ENCODE measurements around the gene DUSP21.
"Not testable (repeated sequence)": the region's sequence is repeated elsewhere in the genome, so short reads cannot be mapped to it uniquely, and the experiment has no call there.

Gene DUSP21

DNA sequence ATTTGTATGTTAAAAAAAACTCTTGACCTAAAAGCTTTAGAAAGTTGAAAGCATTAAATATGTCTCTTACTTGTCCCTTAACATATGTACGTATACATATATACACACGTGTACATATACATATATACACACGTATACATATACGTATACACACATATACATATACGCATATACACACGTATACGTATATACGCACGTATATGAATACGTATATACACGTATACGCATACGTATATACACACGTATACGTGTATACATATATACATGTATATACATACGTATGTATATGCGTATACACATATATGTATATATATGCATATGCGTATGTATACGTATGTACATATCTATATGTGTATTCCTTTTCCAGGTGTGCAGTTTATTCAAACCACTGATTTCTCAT lies 32.9 kb downstream of the DUSP21 start:
- WGBS, 2 experiments (ENCODE audit: insufficient coverage in 2 of 2): 97 to 100% methylated on average over 3 to 4 of the region's 19 CpGs
- H3K36me3 ChIP-seq (ENCODE audit: control insufficient read depth, insufficient read depth, low read length): peaks cover 5% of the 10 kb centered on the region

DNA sequence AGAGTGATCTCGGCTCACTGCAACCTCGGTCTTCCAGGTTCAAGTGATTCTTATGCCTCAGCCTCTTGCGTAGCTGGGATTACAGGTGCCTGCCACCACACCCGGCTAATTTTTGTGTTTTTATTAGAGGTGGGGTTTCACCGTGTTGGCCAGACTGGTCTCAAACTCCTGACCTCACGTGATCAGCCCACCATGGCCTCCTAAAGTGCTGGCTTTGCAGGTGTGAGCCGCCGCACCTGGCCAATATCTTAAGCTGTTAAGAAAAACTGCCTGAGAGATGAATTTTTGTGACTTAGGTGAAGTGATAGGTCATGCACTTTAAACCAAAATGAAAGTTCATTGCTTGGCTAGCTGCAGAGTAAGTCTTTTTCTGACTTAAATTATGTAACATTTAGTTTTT lies 35.0 kb downstream of the DUSP21 start:
- peaks cover 5% of the 10 kb centered on the region for H3K36me3 ChIP-seq (ENCODE audit: control insufficient read depth, insufficient read depth, low read length)
- H3K4me3 ChIP-seq (ENCODE audit: extremely low read depth, insufficient read depth, low read length, poor library complexity, severe bottlenecking): no peak overlapping the region
- no peaks in the 10 kb centered on the region for H3K4me1 ChIP-seq (ENCODE audit: control insufficient read depth, insufficient read depth, low read length, poor library complexity, severe bottlenecking)
- no peak overlapping the region for H3K27ac ChIP-seq (ENCODE audit: low read depth, low read length, severe bottlenecking)
- H3K9me3 ChIP-seq (ENCODE audit: control insufficient read depth, low read length): no peaks in the 10 kb centered on the region
- 100% methylated on average over 1 to 2 of the region's 8 CpGs for WGBS, 2 experiments (ENCODE audit: insufficient coverage in 2 of 2)

More for the DNA sequence above, 32.9 kb downstream of the DUSP21 start:
- Histone ChIP-seq H3K27ac (ENCODE audit: low read depth, low read length, severe bottlenecking) (no peak overlapping the region), H3K4me3 (ENCODE audit: extremely low read depth, insufficient read depth, low read length, poor library complexity, severe bottlenecking) (no peak overlapping the region), H3K9me3 (ENCODE audit: control insufficient read depth, low read length) (no peaks in the 10 kb centered on the region), H3K4me1 (ENCODE audit: control insufficient read depth, insufficient read depth, low read length, poor library complexity, severe bottlenecking) (no peaks in the 10 kb centered on the region)

DNA sequence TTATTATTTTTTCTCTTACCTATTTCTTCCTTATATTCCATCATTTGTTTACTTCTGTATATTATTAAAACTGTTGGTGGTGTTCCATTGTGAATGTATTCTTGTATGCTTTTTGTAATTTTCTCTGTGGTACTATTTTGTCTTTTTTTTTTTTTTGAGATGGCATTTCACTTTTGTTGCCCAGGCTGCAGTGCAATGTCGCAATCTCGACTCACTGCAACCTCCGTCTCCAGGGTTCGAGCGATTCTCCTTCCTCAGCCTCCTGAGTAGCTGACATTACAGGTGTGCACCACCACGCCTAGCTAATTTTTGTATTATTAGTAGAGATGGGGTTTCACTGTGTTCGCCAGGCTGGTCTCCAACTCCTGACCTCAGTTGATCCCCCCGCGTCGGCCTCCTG lies 37.7 kb downstream of the DUSP21 start:
- WGBS, 2 experiments (ENCODE audit: insufficient coverage in 2 of 2): 100% methylated on average over 1 of the region's 10 CpGs; no CpG with 5 or more reads in 1 of the 2 experiments
- peaks cover 8% of the 10 kb centered on the region for H3K36me3 ChIP-seq (ENCODE audit: control insufficient read depth, insufficient read depth, low read length)
- no peaks in the 10 kb centered on the region for H3K4me1 ChIP-seq (ENCODE audit: control insufficient read depth, insufficient read depth, low read length, poor library complexity, severe bottlenecking)
- no peak overlapping the region for H3K4me3 ChIP-seq (ENCODE audit: extremely low read depth, insufficient read depth, low read length, poor library complexity, severe bottlenecking)
- H3K27ac ChIP-seq (ENCODE audit: low read depth, low read length, severe bottlenecking): no peak overlapping the region
- no peaks in the 10 kb centered on the region for H3K9me3 ChIP-seq (ENCODE audit: control insufficient read depth, low read length)

DNA sequence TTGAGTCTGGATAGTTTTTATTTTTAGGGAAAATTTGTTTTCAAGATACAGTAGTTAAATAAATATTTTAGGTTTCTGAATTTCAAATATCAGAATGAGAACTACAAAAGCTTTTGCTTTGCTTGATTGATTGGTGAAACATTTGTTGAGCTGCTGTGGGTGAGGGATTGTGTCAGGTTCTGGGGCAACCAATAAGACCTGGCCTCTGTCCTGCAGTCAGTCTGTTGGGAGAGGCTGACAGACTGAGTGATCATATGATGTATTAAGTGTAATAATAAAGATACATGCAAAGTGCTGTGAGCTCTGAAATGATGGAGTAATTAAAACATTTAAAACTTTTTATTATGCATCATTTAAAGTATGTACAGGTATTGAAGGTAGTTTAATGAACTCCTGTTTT lies 38.8 kb downstream of the DUSP21 start:
- Histone ChIP-seq H3K4me3 (ENCODE audit: extremely low read depth, insufficient read depth, low read length, poor library complexity, severe bottlenecking) (no peak overlapping the region), H3K27ac (ENCODE audit: low read depth, low read length, severe bottlenecking) (no peak overlapping the region), H3K9me3 (ENCODE audit: control insufficient read depth, low read length) (no peaks in the 10 kb centered on the region), H3K36me3 (ENCODE audit: control insufficient read depth, insufficient read depth, low read length) (peaks cover 8% of the 10 kb centered on the region), H3K4me1 (ENCODE audit: control insufficient read depth, insufficient read depth, low read length, poor library complexity, severe bottlenecking) (no peaks in the 10 kb centered on the region)

DNA sequence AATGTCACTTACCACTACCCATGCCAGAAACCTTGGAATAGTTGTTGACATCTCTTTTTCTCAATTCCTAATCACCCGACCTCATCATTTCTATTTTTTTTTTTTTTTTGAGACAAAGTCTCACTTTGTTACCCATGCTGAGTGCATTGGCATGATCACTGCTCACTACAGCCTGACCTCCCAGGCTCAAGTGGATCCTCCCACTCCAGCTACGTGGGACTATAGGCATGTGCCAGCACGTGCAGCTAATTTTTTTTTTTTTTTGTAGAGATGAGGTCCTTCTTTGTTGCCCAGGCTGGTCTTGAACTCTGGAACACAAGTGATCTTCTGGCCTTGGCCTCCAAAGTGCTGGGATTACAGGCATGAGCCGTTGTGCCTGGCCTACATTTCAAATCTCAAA lies 41.1 kb downstream of the DUSP21 start:
- H3K27ac ChIP-seq (ENCODE audit: low read depth, low read length, severe bottlenecking): no peak overlapping the region
- no CpG with 5 or more reads among the region's 4 CpGs for WGBS, 2 experiments (ENCODE audit: insufficient coverage in 2 of 2)
- no peaks in the 10 kb centered on the region for H3K9me3 ChIP-seq (ENCODE audit: control insufficient read depth, low read length)

DNA sequence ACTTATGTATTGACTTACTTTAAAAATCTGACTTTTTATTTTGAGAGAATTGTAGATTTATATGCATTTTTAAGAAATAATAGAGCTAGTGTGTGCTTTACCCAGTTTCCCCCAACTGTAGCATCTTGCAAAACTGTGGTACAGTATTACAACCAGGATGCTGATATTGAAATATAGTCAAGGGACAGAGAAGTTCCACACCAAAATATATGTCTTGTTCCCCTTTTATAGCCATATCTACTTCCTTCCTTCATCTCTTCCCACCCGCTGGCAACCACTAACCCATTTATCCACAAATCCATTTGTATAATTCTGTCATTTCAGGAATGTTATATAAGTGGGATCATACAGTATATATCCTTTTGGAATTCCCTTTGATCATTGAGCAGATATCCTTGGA lies 46.0 kb downstream of the DUSP21 start:
- H3K4me3 ChIP-seq (ENCODE audit: extremely low read depth, insufficient read depth, low read length, poor library complexity, severe bottlenecking): no peak overlapping the region
- H3K27ac ChIP-seq (ENCODE audit: low read depth, low read length, severe bottlenecking): no peak overlapping the region
- no peaks in the 10 kb centered on the region for H3K9me3 ChIP-seq (ENCODE audit: control insufficient read depth, low read length)
- no CpG with 5 or more reads among the region's 1 CpG for WGBS, 2 experiments (ENCODE audit: insufficient coverage in 2 of 2)
- no peaks in the 10 kb centered on the region for H3K4me1 ChIP-seq (ENCODE audit: control insufficient read depth, insufficient read depth, low read length, poor library complexity, severe bottlenecking)
- H3K36me3 ChIP-seq (ENCODE audit: control insufficient read depth, insufficient read depth, low read length): no peaks in the 10 kb centered on the region

More for the DNA sequence above, 41.1 kb downstream of the DUSP21 start:
- Histone ChIP-seq H3K4me1 (ENCODE audit: control insufficient read depth, insufficient read depth, low read length, poor library complexity, severe bottlenecking) (no peaks in the 10 kb centered on the region), H3K4me3 (ENCODE audit: extremely low read depth, insufficient read depth, low read length, poor library complexity, severe bottlenecking) (no peak overlapping the region), H3K36me3 (ENCODE audit: control insufficient read depth, insufficient read depth, low read length) (peaks cover 3% of the 10 kb centered on the region)

DNA sequence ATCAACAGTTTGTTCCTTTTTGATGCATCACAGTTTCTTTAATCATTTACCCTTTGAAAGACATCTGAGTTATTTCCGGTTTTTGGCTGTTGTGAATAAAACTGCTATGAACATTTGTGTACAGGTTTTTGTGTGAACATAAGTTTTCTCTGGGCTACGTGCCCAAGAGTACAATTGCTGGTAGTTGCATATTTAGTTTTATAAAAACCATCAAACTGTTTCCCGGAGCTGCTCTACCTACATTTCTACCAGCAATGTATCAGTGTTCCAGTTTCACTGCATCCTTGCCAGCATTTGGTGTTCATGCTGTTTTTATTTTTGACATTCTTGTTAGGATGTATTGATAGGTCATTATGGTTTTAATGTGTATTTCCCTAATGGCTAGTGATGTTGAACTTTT lies 46.4 kb downstream of the DUSP21 start:
- no CpG with 5 or more reads among the region's 3 CpGs for WGBS, 2 experiments (ENCODE audit: insufficient coverage in 2 of 2)
- H3K4me1 ChIP-seq (ENCODE audit: control insufficient read depth, insufficient read depth, low read length, poor library complexity, severe bottlenecking): no peaks in the 10 kb centered on the region
- no peaks in the 10 kb centered on the region for H3K9me3 ChIP-seq (ENCODE audit: control insufficient read depth, low read length)
- H3K27ac ChIP-seq (ENCODE audit: low read depth, low read length, severe bottlenecking): no peak overlapping the region
- no peak overlapping the region for H3K4me3 ChIP-seq (ENCODE audit: extremely low read depth, insufficient read depth, low read length, poor library complexity, severe bottlenecking)
- H3K36me3 ChIP-seq (ENCODE audit: control insufficient read depth, insufficient read depth, low read length): no peaks in the 10 kb centered on the region

DNA sequence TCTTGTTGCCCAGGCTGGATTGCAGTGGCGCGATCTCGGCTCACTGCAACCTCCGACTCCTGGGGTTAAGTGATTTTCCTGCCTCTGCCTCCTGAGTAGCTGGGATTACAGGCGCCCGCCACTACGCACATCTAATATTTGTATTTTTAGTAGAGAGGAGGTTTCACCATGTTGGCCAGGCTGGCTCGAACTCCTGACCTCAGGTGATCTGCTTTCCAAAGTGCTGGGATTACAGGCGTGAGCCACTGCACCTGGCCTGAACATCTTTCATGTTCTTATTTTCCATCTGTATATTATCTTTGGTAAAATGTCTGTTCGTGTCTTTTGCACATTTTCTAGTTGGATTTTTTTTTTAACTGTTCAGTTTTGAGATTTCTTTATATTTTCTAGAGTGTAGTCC lies 46.9 kb downstream of the DUSP21 start:
- not testable (repeated sequence) for H3K4me3 ChIP-seq (ENCODE audit: extremely low read depth, insufficient read depth, low read length, poor library complexity, severe bottlenecking); H3K36me3 ChIP-seq (ENCODE audit: control insufficient read depth, insufficient read depth, low read length); H3K4me1 ChIP-seq (ENCODE audit: control insufficient read depth, insufficient read depth, low read length, poor library complexity, severe bottlenecking); H3K27ac ChIP-seq (ENCODE audit: low read depth, low read length, severe bottlenecking); H3K9me3 ChIP-seq (ENCODE audit: control insufficient read depth, low read length)
- WGBS, 2 experiments (ENCODE audit: insufficient coverage in 2 of 2): no CpG with 5 or more reads among the region's 10 CpGs

DNA sequence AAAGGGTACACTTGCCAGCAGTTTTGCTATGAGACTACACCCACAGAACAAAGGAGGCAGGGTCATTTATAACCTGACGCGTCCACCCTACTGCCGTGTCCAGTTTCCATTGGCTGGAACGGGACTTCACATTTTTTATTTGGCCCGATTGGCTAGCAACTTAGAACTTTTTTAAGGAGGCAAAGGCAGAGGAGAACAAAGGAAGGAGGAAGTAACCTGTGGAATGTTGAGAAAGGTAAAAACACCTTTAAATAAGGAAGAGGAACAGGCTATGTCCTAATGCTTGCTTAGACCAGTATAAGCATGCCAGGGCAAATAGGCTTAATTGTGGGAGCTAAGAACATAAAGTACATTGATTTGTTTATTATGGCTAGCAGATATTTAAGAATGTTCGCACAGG lies 47.8 kb downstream of the DUSP21 start:
- no peaks in the 10 kb centered on the region for H3K4me1 ChIP-seq (ENCODE audit: control insufficient read depth, insufficient read depth, low read length, poor library complexity, severe bottlenecking)
- no peak overlapping the region for H3K4me3 ChIP-seq (ENCODE audit: extremely low read depth, insufficient read depth, low read length, poor library complexity, severe bottlenecking)
- no peak overlapping the region for H3K27ac ChIP-seq (ENCODE audit: low read depth, low read length, severe bottlenecking)
- H3K9me3 ChIP-seq (ENCODE audit: control insufficient read depth, low read length): no peaks in the 10 kb centered on the region
- H3K36me3 ChIP-seq (ENCODE audit: control insufficient read depth, insufficient read depth, low read length): no peaks in the 10 kb centered on the region
- WGBS, 2 experiments (ENCODE audit: insufficient coverage in 2 of 2): 93 to 100% methylated on average over 3 to 4 of the region's 6 CpGs
